IMR-90 (cell line): ENCODE measurements around the gene COL13A1. TPM values are rescaled to one million over a fixed set of nuclear protein-coding genes. Genes with fewer than 3 reads are reported as not detected.

ENCODE experiments used
- ATAC-seq: fragments of 200-7000 bp; cut with Tn5 transposase; 2 replicates; pipeline ENCODE4 v1.9.1; 2020; ENCODE audit warnings: low read depth, mild to moderate bottlenecking, moderate library complexity
- BruUV-seq: library from RNA; stranded (reverse); fragments of 400-500 nt; replicated peaks from 2 replicates; lab custom pipeline; 2021; lab: Mats Ljungman, UMichigan
- CTCF ChIA-PET: fragments of 300-600 bp; formaldehyde crosslinking; extraction: SDS; loops from one replicate; lab custom pipeline; 2021; ENCODE audit warnings: antibody characterized with exemption; lab: Yijun Ruan, JAX
- POLR2A ChIA-PET: fragments of 300-600 bp; sonication (Branson Sonifier 250); formaldehyde crosslinking; loops from one replicate; lab custom pipeline; 2022; ENCODE audit warnings: antibody characterized with exemption; ENCODE audit not compliant: unreplicated experiment; lab: Charles Lee
- DNase-seq: peaks from one replicate; pipeline ENCODE4 v3.0.0; 2013
- H2AFZ ChIP-seq: replicated peaks from 2 replicates; pipeline ENCODE3; 2013; ENCODE audit warnings: low read length, mild to moderate bottlenecking; ENCODE audit not compliant: poor library complexity
- H2AK5ac ChIP-seq: 2 replicates; pipeline ENCODE4 v1.6.1; 2013; ENCODE audit warnings: low read depth, low read length, inconsistent platforms
- H2AK9ac ChIP-seq: replicated peaks from 2 replicates; pipeline ENCODE3; 2013; ENCODE audit warnings: mild to moderate bottlenecking, low read depth, low read length, moderate library complexity; ENCODE audit not compliant: poor library complexity
- H2BK120ac ChIP-seq: 2 replicates; pipeline ENCODE4 v1.6.1; 2013; ENCODE audit warnings: low read depth, low read length, inconsistent platforms
- H2BK15ac ChIP-seq: 3 replicates; pipeline ENCODE4 v1.6.1; 2013; ENCODE audit warnings: low read depth, low read length, inconsistent platforms
- H2BK20ac ChIP-seq: 2 replicates; pipeline ENCODE4 v1.6.1; 2013; ENCODE audit warnings: low read depth, mild to moderate bottlenecking, inconsistent platforms, low read length, moderate library complexity
- H2BK5ac ChIP-seq: 2 replicates; pipeline ENCODE4 v1.6.1; 2013; ENCODE audit warnings: mild to moderate bottlenecking, low read depth, low read length, inconsistent platforms; ENCODE audit not compliant: poor library complexity, severe bottlenecking
- H3K14ac ChIP-seq: replicated peaks from 2 replicates; pipeline ENCODE4 v1.6.1; 2013; ENCODE audit warnings: low read depth, low read length, inconsistent platforms
- H3K18ac ChIP-seq: 2 replicates; pipeline ENCODE4 v1.6.1; 2013; ENCODE audit warnings: low read depth, low read length, control low read depth
- H3K23ac ChIP-seq: 2 replicates; pipeline ENCODE4 v1.6.1; 2013; ENCODE audit warnings: low read depth, low read length, inconsistent platforms
- H3K27ac ChIP-seq: 2 replicates; pipeline ENCODE4 v1.5.1; 2013; ENCODE audit warnings: mild to moderate bottlenecking, control low read depth, low read length; ENCODE audit not compliant: insufficient read depth
- H3K27me3 ChIP-seq: 2 replicates; pipeline ENCODE4 v1.6.1; 2013; ENCODE audit warnings: low read length; ENCODE audit not compliant: control insufficient read depth, insufficient read depth
- H3K36me3 ChIP-seq: 2 replicates; pipeline ENCODE4 v1.6.1; 2013; ENCODE audit warnings: low read length, mixed read lengths; ENCODE audit not compliant: control insufficient read depth, insufficient read depth
- H3K4ac ChIP-seq: 2 replicates; pipeline ENCODE4 v1.6.1; 2013; ENCODE audit warnings: low read depth, low read length, inconsistent platforms
- H3K4me1 ChIP-seq: 2 replicates; pipeline ENCODE4 v1.6.1; 2013; ENCODE audit warnings: low read length, mixed read lengths; ENCODE audit not compliant: control insufficient read depth, insufficient read depth
- H3K4me2 ChIP-seq: 2 replicates; pipeline ENCODE4 v1.6.1; 2013; ENCODE audit warnings: low read depth, mild to moderate bottlenecking, control low read depth, low read length, moderate library complexity
- H3K4me3 ChIP-seq: 2 replicates; pipeline ENCODE4 v1.5.1; 2013; ENCODE audit warnings: low read depth, mild to moderate bottlenecking, control low read depth, low read length, moderate library complexity; ENCODE audit not compliant: insufficient read depth
- H3K56ac ChIP-seq: 2 replicates; pipeline ENCODE4 v1.6.1; 2013; ENCODE audit warnings: low read length, inconsistent platforms; ENCODE audit not compliant: insufficient read depth; ENCODE audit errors: extremely low read depth
- H3K79me1 ChIP-seq, 2 experiments: 2 replicates each; pipeline ENCODE4 v1.6.1; 2013; ENCODE audit warnings: low read length in 2 of 2, inconsistent platforms in 1 of 2, low read depth in 1 of 2
- H3K9ac ChIP-seq: 2 replicates; pipeline ENCODE4 v1.6.1; 2013; ENCODE audit warnings: low read depth, low read length, control low read depth
- H3K9me1 ChIP-seq: 2 replicates; pipeline ENCODE4 v1.6.1; 2013; ENCODE audit warnings: low read length, inconsistent platforms; ENCODE audit not compliant: insufficient read depth
- H3K9me3 ChIP-seq: 2 replicates; pipeline ENCODE4 v1.6.1; 2013; ENCODE audit warnings: low read length; ENCODE audit not compliant: control insufficient read depth, insufficient read depth
- H4K20me1 ChIP-seq: 2 replicates; pipeline ENCODE4 v1.6.1; 2013; ENCODE audit warnings: low read length, inconsistent platforms; ENCODE audit not compliant: insufficient read depth
- H4K5ac ChIP-seq: 2 replicates; pipeline ENCODE4 v1.6.1; 2013; ENCODE audit warnings: mild to moderate bottlenecking, low read depth, low read length, control low read depth
- H4K8ac ChIP-seq, 2 experiments: 2 replicates each; pipeline ENCODE4 v1.6.1; 2013; ENCODE audit warnings: low read depth in 2 of 2, low read length in 2 of 2, control low read depth in 1 of 2, inconsistent platforms in 1 of 2
- H4K91ac ChIP-seq: 2 replicates; pipeline ENCODE4 v1.6.1; 2013; ENCODE audit warnings: low read depth, low read length, inconsistent platforms; ENCODE audit not compliant: insufficient read depth
- CTCF ChIP-seq: conservative IDR thresholded peaks from 2 replicates; pipeline ENCODE4 v1.5.1; 2012; ENCODE audit warnings: mild to moderate bottlenecking, low read depth, low read length, improper control_type of control experiment
- MXI1 ChIP-seq: IDR thresholded peaks from 2 replicates; pipeline ENCODE4 v1.6.1; 2012; ENCODE audit warnings: low read depth, mild to moderate bottlenecking, low read length, moderate library complexity, borderline replicate concordance
- NFE2L2 ChIP-seq: fragments of 150-350 bp; IDR thresholded peaks from 2 replicates; pipeline ENCODE4 v1.6.1; 2016; ENCODE audit warnings: low read depth, mild to moderate bottlenecking, low read length
- RFX5 ChIP-seq: IDR thresholded peaks from 2 replicates; pipeline ENCODE4 v1.8.0; 2012; ENCODE audit warnings: low read depth, mild to moderate bottlenecking, low read length, moderate library complexity
- WGBS, 2 experiments: methylation state at CpG; one replicate each; pipeline versions ENCODE4 v1.1.5 to v1.1.7; 2013; ENCODE audit warnings: missing lambda C conversion rate in 2 of 2; ENCODE audit not compliant: insufficient read length in 1 of 2; ENCODE audit errors: extremely low coverage in 2 of 2; 5-methylcytosine and 5-hydroxymethylcytosine counted together
- dilution Hi-C: fragments of 300-500 bp; cut with HindIII; formaldehyde crosslinking; loops from one replicate; pipeline ENCODE4 v1.14.3; 2018; ENCODE audit warnings: low sequenced_read_pairs; ENCODE audit not compliant: unreplicated experiment
- in situ Hi-C: fragments of 300-500 bp; cut with MboI; formaldehyde crosslinking; loops from 3 replicates; pipeline ENCODE4 v1.14.3; 2019; ENCODE audit warnings: low sequenced_read_pairs, inconsistent platforms, mixed read lengths
- intact Hi-C: fragments of 100-400 bp; cut with micrococcal nuclease; formaldehyde crosslinking; loops from 2 replicates; pipeline ENCODE4 v1.10.0; 2022
- polyA plus RNA-seq, 3 experiments: library from polyadenylated mRNA; depleted of rRNA; stranded (reverse); fragments of >200 nt; gene quantifications; 2 replicates each; pipeline ENCODE4 v1.2.3, GENCODE V29; 2012; ENCODE audit warnings: low replicate concordance in 1 of 3
- total RNA-seq: library from RNA; depleted of rRNA; stranded (reverse); fragments of >200 nt; gene quantifications from 2 replicates; pipeline ENCODE4 v1.2.3, GENCODE V29; 2012
- TF ChIP-seq, protein P1 (sequence below): fragments of 150-350 bp; IDR thresholded peaks from 2 replicates; pipeline ENCODE4 v1.6.1; 2017; ENCODE audit warnings: mild to moderate bottlenecking, antibody characterized with exemption, low read length, low read depth

COL13A1 gene
- total and polyA plus RNA-seq, 2 of the 4 experiments (the other 2 are of a cell fraction) = 12.2 to 31.3 TPM

DNA sequence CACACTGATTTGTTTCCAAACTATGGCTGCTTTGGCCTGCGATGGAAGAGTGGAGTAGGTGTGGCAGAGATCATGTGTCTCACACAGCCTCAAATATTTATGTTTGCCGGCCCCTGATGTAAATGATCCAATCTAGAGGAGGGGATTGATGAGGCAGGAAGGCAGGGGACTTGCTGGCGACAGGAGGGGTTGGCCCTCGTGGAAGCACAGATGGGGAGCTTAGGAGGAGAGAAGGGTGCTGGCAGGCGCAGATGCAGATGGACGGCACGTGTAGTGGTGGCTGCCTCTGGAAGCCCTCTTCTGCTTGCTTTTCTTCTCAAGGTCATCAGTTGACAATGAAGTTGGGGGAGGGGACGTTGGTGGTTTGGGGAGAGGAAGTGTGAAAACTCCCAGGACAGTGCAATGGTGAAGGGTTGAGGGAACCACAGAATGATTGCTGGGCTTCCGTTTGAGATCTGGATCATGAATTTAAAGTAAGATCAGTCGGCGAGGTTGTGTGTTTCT is 15.4 kb downstream of the COL13A1 start:
- no peak for DNase-seq
- 7% methylated on average over 3 of the region's 11 CpGs; no CpG with 5 or more reads in 1 of the 2 experiments for WGBS, 2 experiments
- peak overlapping the region; percentile 35 for H2BK120ac ChIP-seq
- intact Hi-C loops = no loop called here
- H3K56ac ChIP-seq = no peak overlapping the region
- peak overlapping the region; percentile 55 for H2AFZ ChIP-seq
- H4K20me1 ChIP-seq = 0 out of 2 replicates have a peak, but pooled peaks cover 8% of the 10 kb centered on the region
- POLR2A ChIA-PET = no interaction called here
- H3K14ac ChIP-seq = peak overlapping the region; percentile 52
- peaks cover 51 to 100% of the 10 kb centered on the region in 2 experiments for H3K79me1 ChIP-seq
- peak overlapping the region in 1 of 2 experiments; percentile 53; a peak in 2 of 4 replicates for H4K8ac ChIP-seq
- no peak overlapping the region for H4K5ac ChIP-seq
- no peak overlapping the region for H3K9ac ChIP-seq
- H2AK9ac ChIP-seq = peak overlapping the region; percentile 79
- peak overlapping the region; percentile 77; the same call in 1 of the 2 replicates for H2AK5ac ChIP-seq
- no peak overlapping the region; the same call in 1 of the 2 replicates for H3K4me2 ChIP-seq
- no peaks in the 10 kb centered on the region for H3K36me3 ChIP-seq
- no peak overlapping the region; the same call in 1 of the 2 replicates for H3K27ac ChIP-seq
- peak overlapping the region; percentile 76 for H3K4ac ChIP-seq
- in situ Hi-C loops = no loop called here
- H3K27me3 ChIP-seq = no peaks in the 10 kb centered on the region
- H4K91ac ChIP-seq = peak overlapping the region; percentile 63
- no peak overlapping the region for H3K4me3 ChIP-seq
- CTCF ChIA-PET = no interaction called here
- peaks cover 20% of the 10 kb centered on the region for H3K9me1 ChIP-seq
- no TSS peak for BruUV-seq
- TF ChIP-seq CTCF (no peak), MXI1 (0 out of 2 replicates have a peak, but pooled peaks have one; percentile 11), NFE2L2 (no peak), RFX5 (no peak)
- TF ChIP-seq, protein P1, sequence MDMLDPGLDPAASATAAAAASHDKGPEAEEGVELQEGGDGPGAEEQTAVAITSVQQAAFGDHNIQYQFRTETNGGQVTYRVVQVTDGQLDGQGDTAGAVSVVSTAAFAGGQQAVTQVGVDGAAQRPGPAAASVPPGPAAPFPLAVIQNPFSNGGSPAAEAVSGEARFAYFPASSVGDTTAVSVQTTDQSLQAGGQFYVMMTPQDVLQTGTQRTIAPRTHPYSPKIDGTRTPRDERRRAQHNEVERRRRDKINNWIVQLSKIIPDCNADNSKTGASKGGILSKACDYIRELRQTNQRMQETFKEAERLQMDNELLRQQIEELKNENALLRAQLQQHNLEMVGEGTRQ = no peak
- peak overlapping the region; percentile 33; the same call in 1 of the 3 replicates for H2BK15ac ChIP-seq
- peaks cover 20% of the 10 kb centered on the region for H3K4me1 ChIP-seq
- H3K9me3 ChIP-seq = no peaks in the 10 kb centered on the region; the same call in 1 of the 2 replicates
- H2BK5ac ChIP-seq = no peak overlapping the region
- H3K18ac ChIP-seq = peak overlapping the region; percentile 1; the same call in 1 of the 2 replicates
- H3K23ac ChIP-seq = no peak overlapping the region
- dilution Hi-C loops = no loop called here
- 0 out of 2 replicates have a peak overlapping the region, but pooled peaks have one; percentile 3 for H2BK20ac ChIP-seq
- ATAC-seq = peak; percentile 77
